ENCODE data around the gene MLLT10.

DNA sequence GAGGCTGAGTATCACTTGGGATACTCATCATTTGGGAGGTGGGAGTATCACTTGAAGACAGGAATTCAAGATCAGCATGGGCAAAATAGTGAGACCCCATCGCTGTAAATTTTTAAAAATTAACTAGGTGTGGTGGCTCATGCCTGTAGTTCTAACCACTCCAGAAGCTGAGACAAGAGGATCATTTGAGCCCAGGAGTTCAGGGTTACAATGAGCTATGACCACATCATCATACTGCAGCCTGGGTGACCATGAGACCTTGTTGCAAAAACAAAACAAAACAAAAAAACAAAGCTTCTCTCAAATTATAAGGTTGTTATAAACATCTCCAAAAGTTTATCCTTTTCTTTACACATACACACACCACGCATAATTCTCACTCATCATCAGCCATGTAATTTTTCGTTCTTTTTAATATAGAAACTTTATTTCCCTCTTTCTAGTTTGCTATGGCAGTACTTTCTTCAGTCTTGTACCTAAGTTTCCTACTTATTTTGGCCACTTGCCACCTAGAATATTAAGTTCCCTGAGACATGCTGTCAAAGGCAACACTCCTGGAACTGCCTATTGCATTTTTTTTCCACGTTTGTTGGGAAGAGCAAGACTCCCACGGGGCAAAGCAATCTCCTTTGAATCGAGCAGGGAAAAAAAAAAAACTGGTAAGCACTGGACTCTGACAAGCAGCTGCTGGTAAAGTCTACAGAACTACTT, 45.6 kb upstream of the MLLT10 start:
- TF ChIP-seq SIN3B (IDR thresholded peaks at IDR 0.05; ENCODE audit: low read depth) (no peak), POLR2A (conservative IDR thresholded peaks at IDR 0.05) (no peak), L3MBTL2 (IDR thresholded peaks at IDR 0.05) (no peak)
